GM21529 (cell line): Measurements from ENCODE around the gene DNAJC18.

ENCODE experiments used
- ATAC-seq: cut with Tn5 transposase; IDR thresholded peaks from one replicate; pipeline ENCODE4 v1.9.1; 2021; ENCODE audit not compliant: unreplicated experiment

The DNAJC18 gene

DNA sequence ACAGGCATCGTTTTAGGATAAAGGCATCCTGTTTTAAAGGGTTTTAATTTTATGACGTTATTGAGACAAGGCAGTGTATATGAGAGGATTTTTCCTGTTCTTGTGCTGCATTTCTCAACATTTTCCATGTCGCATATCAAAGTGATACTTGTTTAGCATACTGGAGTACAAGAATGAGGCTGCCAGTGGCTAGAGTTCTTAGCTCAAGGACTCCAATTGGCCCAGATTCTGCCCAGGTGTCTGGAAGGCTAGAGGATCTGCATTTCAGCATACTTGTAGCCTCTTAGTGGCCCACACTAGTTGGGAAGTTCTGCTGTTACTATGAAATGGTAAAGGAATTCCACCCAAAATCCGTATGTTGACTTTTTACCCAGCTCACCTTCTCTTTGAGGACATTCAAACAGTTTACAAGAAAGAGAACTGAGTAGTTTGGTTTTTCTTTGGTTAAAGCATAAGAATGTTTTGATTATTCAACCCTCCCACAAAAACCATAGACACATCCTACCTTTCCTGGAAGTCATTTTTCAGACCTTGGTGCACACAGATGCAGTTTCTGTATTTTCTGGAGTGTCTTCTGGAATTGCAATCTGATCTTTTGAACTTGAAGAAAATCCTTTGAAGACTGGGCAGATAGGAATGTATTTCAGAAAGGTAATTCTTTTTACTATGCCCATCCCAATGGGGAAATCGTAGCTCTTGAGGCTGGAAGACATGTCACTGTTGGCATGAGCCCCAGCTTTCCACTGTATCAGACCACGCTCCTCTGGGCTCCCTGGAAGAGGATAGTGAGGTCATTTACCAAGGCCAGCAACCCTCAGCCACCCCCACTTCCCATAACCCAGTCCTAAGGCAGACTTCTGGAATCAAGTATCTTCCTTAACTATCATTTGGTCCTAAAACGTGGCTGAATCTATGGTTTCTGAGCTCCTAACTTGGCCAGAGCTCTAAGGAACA, 67.6 kb downstream of the DNAJC18 start:
- ATAC-seq: no peak

DNA sequence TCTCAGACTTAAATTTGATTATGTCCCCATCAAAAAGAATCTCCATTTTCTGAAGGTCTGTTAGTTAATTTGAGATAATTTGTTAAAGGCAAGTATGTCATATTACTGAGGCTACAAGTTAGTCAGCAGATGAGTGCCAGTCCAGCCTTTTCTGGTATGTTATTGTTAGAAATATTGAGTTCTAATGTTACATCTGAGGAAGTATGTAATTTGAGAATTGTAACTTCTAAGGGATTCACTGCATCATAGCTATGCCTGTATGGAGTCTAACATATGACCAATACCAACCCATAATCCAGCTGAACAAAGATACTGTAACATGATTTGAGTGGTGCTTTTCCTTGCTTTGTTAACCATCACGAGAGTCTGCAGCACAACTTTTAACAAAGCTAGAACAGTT, 70.1 kb downstream of the DNAJC18 start:
- ATAC-seq: no peak

DNA sequence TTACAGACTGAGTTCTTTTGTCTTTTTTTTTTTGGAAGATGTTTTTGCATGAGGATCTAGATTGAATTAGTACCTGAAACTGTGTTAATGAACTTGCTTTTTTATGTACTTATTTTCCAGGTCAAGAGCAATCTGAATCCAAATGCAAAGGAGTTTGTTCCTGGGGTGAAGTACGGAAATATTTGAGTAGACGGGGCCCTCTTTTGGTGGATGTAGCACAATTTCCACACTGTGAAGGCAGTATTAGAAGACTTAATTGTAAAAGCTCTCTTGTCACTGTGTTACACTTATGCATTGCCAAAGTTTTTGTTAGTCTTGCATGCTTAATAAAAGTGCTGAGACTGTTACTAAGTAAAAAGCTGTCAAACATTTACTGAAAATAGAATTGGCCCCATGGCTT, 70.7 kb downstream of the DNAJC18 start:
- ATAC-seq: no peak

DNA sequence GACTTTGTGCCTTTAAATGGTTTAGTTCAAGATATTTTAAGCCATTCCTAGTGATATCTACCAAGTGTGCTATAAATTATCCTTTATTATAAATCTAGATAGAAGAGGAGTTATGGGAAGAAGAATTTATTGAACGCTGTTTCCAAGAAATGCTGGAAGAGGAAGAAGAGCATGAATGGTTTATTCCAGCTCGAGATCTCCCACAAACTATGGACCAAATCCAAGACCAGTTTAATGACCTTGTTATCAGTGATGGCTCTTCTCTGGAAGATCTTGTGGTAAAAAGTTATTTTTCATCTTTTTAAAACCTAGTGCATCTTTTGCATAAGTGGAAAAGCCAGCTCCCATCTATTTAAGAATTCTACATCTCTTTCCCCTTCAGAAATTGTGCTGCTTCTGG, 74.9 kb downstream of the DNAJC18 start:
- no peak for ATAC-seq

DNA sequence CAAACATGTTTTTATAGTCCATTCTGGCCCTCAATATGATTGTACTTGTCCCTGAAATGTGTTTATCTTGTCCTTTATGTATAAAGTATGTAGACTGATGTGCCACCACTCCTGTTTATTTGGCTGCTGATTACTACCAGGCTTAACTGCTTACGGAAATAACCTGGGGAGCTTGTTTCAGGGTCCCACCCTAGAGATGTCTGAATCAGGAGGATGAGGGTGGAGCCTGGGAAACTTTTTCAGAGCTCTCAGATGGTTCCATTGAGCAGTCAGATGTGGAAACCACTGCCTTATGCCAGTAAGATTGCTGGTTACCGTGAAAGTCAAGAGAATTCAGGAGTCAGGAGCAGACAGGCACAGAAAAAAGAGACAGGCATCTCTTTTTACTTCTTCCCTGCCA, 75.4 kb downstream of the DNAJC18 start:
- no peak for ATAC-seq

DNA sequence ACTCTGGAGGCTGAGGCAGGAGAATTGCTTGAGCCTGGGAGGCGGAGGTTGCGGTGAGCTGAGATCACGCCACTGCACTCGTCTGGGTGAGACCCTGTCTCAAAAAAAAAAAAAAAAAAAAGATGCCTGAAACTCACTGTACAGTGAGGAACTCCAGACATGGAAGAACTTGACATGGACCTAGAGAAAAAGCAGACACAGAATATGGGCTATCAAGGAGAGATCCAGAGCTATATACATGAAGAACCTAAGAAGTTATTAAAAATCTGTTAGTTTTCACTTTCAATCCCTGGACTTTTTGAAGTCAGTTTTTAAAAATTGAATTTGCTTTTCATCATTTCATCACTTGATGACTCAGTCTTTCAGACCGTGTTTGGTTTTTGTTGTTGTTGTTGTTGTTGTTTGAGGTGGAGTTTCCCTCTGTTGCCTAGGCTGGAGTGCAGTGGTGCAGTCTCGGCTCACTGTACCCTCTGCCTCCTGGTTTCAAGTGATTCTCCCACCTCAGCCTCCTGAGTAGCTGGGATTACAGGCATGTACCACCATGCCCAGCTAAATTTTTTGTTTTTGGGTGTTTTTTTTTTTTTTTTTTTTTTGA, 77.4 kb downstream of the DNAJC18 start:
- ATAC-seq: no peak

DNA sequence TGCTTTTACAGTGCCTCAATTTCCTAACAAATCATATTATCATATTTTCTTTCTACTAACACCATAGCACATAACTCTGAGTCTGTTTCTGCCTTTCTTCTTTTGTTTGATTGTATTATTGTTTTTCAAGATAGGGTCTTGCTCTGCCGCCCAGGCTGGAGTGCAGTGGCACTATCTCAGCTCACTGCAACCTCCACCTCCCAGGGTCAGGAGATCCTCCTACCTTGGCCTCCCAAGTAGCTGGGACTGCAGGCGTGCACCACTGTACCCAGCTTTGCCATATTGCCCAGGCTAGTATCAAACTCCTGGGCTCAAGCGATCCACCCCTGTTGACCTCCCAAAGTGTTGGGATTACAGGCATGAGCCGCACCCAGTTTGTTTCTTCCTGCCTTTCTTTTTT, 78.9 kb downstream of the DNAJC18 start:
- ATAC-seq: no peak
